HEK293 (cell line): ENCODE measurements around the gene METTL1.

ENCODE experiments used
- GLI4 ChIP-seq: fragments of 450-650 bp; formaldehyde crosslinking; IDR thresholded peaks from 2 replicates; pipeline ENCODE4 v1.5.1; 2016; ENCODE audit warnings: missing biosample characterization, missing genetic modification characterization
- GLIS2 ChIP-seq: fragments of 450-650 bp; formaldehyde crosslinking; IDR thresholded peaks from 2 replicates; pipeline ENCODE4 v1.5.1; 2016; ENCODE audit warnings: missing biosample characterization, missing genetic modification characterization
- OSR2 ChIP-seq: fragments of 450-650 bp; formaldehyde crosslinking; IDR thresholded peaks from 2 replicates; pipeline ENCODE4 v1.5.1; 2016; ENCODE audit warnings: missing biosample characterization, missing genetic modification characterization
- RBAK ChIP-seq: fragments of 450-650 bp; formaldehyde crosslinking; IDR thresholded peaks from 2 replicates; pipeline ENCODE4 v1.5.1; 2016; ENCODE audit warnings: missing biosample characterization, missing genetic modification characterization
- ZBTB17 ChIP-seq: fragments of 450-650 bp; formaldehyde crosslinking; IDR thresholded peaks from 2 replicates; pipeline ENCODE4 v1.5.1; 2016; ENCODE audit warnings: missing biosample characterization, missing genetic modification characterization
- ZBTB48 ChIP-seq: fragments of 450-650 bp; formaldehyde crosslinking; IDR thresholded peaks from 2 replicates; pipeline ENCODE4 v1.5.1; 2016; ENCODE audit warnings: missing biosample characterization, missing genetic modification characterization
- ZBTB8A ChIP-seq: fragments of 450-650 bp; formaldehyde crosslinking; IDR thresholded peaks from 2 replicates; pipeline ENCODE4 v1.5.1; 2016; ENCODE audit warnings: missing biosample characterization, missing genetic modification characterization
- ZFP69B ChIP-seq: fragments of 450-650 bp; formaldehyde crosslinking; IDR thresholded peaks from 2 replicates; pipeline ENCODE4 v1.5.1; 2016; ENCODE audit warnings: missing biosample characterization, missing genetic modification characterization
- ZNF175 ChIP-seq: fragments of 450-650 bp; formaldehyde crosslinking; IDR thresholded peaks from 2 replicates; pipeline ENCODE4 v1.5.1; 2016; ENCODE audit warnings: missing biosample characterization, missing genetic modification characterization
- ZNF324 ChIP-seq: fragments of 450-650 bp; formaldehyde crosslinking; IDR thresholded peaks from 2 replicates; pipeline ENCODE4 v1.5.1; 2016; ENCODE audit warnings: missing biosample characterization, missing genetic modification characterization
- ZNF354C ChIP-seq: fragments of 450-650 bp; formaldehyde crosslinking; IDR thresholded peaks from 2 replicates; pipeline ENCODE4 v1.5.1; 2016; ENCODE audit warnings: missing biosample characterization, missing genetic modification characterization, low read depth, borderline replicate concordance
- ZNF37A ChIP-seq: fragments of 450-650 bp; IDR thresholded peaks from 2 replicates; pipeline ENCODE4 v1.5.1; 2018; ENCODE audit warnings: missing biosample characterization, missing genetic modification characterization
- ZNF585B ChIP-seq: fragments of 450-650 bp; formaldehyde crosslinking; IDR thresholded peaks from 2 replicates; pipeline ENCODE4 v1.5.1; 2016; ENCODE audit warnings: missing biosample characterization, missing genetic modification characterization
- ZNF600 ChIP-seq: fragments of 450-650 bp; formaldehyde crosslinking; IDR thresholded peaks from 2 replicates; pipeline ENCODE4 v1.5.1; 2016; ENCODE audit warnings: missing biosample characterization, missing genetic modification characterization
- ZNF610 ChIP-seq: fragments of 450-650 bp; formaldehyde crosslinking; IDR thresholded peaks from 2 replicates; pipeline ENCODE4 v1.5.1; 2016; ENCODE audit warnings: missing biosample characterization, missing genetic modification characterization, borderline replicate concordance
- TF ChIP-seq, protein P1 (sequence below): fragments of 450-650 bp; formaldehyde crosslinking; IDR thresholded peaks from 2 replicates; pipeline ENCODE4 v1.5.1; 2016; ENCODE audit warnings: missing biosample characterization, missing genetic modification characterization, borderline replicate concordance
- TF ChIP-seq, protein P2 (sequence below): fragments of 450-650 bp; formaldehyde crosslinking; IDR thresholded peaks from 2 replicates; pipeline ENCODE4 v1.5.1; 2016; ENCODE audit warnings: missing biosample characterization, missing genetic modification characterization, borderline replicate concordance
- TF ChIP-seq, protein P3 (sequence below): fragments of 450-650 bp; formaldehyde crosslinking; IDR thresholded peaks from 2 replicates; pipeline ENCODE4 v1.5.1; 2016; ENCODE audit warnings: missing biosample characterization, missing genetic modification characterization
- TF ChIP-seq, protein P4 (sequence below): fragments of 450-650 bp; IDR thresholded peaks from 2 replicates; pipeline ENCODE4 v1.5.1; 2018; ENCODE audit warnings: missing biosample characterization, missing genetic modification characterization
- TF ChIP-seq, protein P5 (sequence below): fragments of 450-650 bp; formaldehyde crosslinking; IDR thresholded peaks from 2 replicates; pipeline ENCODE4 v1.5.1; 2017; ENCODE audit warnings: missing biosample characterization, missing genetic modification characterization
- TF ChIP-seq, protein P6 (sequence below): fragments of 450-650 bp; formaldehyde crosslinking; IDR thresholded peaks from 2 replicates; pipeline ENCODE4 v1.5.1; 2016; ENCODE audit warnings: missing biosample characterization, missing genetic modification characterization
- TF ChIP-seq, protein P7 (sequence below): fragments of 450-650 bp; formaldehyde crosslinking; IDR thresholded peaks from 2 replicates; pipeline ENCODE4 v1.5.1; 2016; ENCODE audit warnings: missing biosample characterization, missing genetic modification characterization
- TF ChIP-seq, protein P8 (sequence below): fragments of 450-650 bp; formaldehyde crosslinking; IDR thresholded peaks from 2 replicates; pipeline ENCODE4 v1.5.1; 2016; ENCODE audit warnings: missing biosample characterization, missing genetic modification characterization, low read depth

METTL1 gene

DNA sequence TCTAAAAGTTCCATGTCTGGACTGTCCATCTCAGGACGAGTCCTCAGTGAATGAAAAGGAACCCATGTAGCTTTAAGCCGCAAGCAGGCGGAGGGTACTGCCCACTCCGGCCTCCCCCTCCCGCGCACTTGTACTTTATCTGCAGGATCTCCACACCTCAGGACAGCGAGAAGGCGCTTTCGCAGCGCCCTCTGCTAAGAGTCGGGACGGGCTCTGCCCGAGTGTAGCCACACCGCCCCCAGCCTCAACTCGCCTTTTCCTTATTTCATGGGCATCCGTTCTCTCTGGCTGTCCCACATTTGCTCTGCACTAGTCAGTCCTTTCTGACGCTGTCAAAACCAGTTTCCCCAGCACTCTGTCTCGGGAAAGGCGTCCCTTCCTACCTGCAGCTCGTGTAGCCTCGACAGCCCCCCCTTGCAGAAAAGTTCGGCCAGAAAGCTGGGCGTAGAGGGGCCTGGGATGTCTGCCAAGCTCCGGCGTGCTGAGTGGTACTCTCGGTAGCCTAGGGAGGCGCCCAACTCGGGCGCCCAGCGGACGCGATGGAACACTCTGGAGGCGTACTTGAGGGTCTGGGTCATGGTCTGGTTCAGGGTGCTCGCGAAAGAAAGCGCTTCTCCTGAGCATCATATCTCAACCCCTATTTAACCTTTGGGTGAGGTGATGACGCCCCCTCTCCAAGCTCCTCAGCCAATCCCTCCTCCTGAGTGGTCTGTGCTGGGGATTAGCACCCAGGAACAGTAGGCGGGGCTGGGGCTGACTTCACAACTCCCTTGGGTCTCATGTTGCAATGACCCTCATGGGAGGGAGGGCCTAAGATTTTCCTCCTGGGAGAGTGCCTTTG, 5.2 kb downstream of the METTL1 start, which contains the start of gene CYP27B1 (continued):
- TF ChIP-seq, protein P1, sequence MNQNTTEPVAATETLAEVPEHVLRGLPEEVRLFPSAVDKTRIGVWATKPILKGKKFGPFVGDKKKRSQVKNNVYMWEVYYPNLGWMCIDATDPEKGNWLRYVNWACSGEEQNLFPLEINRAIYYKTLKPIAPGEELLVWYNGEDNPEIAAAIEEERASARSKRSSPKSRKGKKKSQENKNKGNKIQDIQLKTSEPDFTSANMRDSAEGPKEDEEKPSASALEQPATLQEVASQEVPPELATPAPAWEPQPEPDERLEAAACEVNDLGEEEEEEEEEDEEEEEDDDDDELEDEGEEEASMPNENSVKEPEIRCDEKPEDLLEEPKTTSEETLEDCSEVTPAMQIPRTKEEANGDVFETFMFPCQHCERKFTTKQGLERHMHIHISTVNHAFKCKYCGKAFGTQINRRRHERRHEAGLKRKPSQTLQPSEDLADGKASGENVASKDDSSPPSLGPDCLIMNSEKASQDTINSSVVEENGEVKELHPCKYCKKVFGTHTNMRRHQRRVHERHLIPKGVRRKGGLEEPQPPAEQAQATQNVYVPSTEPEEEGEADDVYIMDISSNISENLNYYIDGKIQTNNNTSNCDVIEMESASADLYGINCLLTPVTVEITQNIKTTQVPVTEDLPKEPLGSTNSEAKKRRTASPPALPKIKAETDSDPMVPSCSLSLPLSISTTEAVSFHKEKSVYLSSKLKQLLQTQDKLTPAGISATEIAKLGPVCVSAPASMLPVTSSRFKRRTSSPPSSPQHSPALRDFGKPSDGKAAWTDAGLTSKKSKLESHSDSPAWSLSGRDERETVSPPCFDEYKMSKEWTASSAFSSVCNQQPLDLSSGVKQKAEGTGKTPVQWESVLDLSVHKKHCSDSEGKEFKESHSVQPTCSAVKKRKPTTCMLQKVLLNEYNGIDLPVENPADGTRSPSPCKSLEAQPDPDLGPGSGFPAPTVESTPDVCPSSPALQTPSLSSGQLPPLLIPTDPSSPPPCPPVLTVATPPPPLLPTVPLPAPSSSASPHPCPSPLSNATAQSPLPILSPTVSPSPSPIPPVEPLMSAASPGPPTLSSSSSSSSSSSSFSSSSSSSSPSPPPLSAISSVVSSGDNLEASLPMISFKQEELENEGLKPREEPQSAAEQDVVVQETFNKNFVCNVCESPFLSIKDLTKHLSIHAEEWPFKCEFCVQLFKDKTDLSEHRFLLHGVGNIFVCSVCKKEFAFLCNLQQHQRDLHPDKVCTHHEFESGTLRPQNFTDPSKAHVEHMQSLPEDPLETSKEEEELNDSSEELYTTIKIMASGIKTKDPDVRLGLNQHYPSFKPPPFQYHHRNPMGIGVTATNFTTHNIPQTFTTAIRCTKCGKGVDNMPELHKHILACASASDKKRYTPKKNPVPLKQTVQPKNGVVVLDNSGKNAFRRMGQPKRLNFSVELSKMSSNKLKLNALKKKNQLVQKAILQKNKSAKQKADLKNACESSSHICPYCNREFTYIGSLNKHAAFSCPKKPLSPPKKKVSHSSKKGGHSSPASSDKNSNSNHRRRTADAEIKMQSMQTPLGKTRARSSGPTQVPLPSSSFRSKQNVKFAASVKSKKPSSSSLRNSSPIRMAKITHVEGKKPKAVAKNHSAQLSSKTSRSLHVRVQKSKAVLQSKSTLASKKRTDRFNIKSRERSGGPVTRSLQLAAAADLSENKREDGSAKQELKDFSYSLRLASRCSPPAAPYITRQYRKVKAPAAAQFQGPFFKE = no peak
- TF ChIP-seq, protein P2, sequence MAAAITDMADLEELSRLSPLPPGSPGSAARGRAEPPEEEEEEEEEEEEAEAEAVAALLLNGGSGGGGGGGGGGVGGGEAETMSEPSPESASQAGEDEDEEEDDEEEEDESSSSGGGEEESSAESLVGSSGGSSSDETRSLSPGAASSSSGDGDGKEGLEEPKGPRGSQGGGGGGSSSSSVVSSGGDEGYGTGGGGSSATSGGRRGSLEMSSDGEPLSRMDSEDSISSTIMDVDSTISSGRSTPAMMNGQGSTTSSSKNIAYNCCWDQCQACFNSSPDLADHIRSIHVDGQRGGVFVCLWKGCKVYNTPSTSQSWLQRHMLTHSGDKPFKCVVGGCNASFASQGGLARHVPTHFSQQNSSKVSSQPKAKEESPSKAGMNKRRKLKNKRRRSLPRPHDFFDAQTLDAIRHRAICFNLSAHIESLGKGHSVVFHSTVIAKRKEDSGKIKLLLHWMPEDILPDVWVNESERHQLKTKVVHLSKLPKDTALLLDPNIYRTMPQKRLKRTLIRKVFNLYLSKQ (tag by site-specific recombination) = no peak
- TF ChIP-seq ZFP69B (tag by site-specific recombination) (no peak), GLIS2 (tag by site-specific recombination) (peak; percentile 82; the same call in 1 of the 2 replicates), ZNF610 (tag by site-specific recombination) (no peak), ZNF600 (tag by site-specific recombination) (peak; percentile 80), ZNF585B (tag by site-specific recombination) (no peak), ZBTB48 (tag by site-specific recombination) (peak; percentile 37; the same call in 1 of the 2 replicates), OSR2 (tag by site-specific recombination) (peak; percentile 69), ZBTB17 (tag by site-specific recombination) (peak; percentile 72), ZNF37A (tag by site-specific recombination) (no peak), GLI4 (tag by site-specific recombination) (no peak), ZBTB8A (peak; percentile 97), ZNF175 (no peak), ZNF324 (tag by site-specific recombination) (0 out of 2 replicates have a peak, but pooled peaks have one; percentile 29), ZNF354C (tag by site-specific recombination) (no peak), RBAK (tag by site-specific recombination) (no peak)
- TF ChIP-seq, protein P3, sequence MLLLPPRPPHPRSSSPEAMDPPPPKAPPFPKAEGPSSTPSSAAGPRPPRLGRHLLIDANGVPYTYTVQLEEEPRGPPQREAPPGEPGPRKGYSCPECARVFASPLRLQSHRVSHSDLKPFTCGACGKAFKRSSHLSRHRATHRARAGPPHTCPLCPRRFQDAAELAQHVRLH (tag by site-specific recombination) = no peak
- TF ChIP-seq, protein P4, sequence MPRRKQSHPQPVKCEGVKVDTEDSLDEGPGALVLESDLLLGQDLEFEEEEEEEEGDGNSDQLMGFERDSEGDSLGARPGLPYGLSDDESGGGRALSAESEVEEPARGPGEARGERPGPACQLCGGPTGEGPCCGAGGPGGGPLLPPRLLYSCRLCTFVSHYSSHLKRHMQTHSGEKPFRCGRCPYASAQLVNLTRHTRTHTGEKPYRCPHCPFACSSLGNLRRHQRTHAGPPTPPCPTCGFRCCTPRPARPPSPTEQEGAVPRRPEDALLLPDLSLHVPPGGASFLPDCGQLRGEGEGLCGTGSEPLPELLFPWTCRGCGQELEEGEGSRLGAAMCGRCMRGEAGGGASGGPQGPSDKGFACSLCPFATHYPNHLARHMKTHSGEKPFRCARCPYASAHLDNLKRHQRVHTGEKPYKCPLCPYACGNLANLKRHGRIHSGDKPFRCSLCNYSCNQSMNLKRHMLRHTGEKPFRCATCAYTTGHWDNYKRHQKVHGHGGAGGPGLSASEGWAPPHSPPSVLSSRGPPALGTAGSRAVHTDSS (tag by site-specific recombination) = no peak
- TF ChIP-seq, protein P5, sequence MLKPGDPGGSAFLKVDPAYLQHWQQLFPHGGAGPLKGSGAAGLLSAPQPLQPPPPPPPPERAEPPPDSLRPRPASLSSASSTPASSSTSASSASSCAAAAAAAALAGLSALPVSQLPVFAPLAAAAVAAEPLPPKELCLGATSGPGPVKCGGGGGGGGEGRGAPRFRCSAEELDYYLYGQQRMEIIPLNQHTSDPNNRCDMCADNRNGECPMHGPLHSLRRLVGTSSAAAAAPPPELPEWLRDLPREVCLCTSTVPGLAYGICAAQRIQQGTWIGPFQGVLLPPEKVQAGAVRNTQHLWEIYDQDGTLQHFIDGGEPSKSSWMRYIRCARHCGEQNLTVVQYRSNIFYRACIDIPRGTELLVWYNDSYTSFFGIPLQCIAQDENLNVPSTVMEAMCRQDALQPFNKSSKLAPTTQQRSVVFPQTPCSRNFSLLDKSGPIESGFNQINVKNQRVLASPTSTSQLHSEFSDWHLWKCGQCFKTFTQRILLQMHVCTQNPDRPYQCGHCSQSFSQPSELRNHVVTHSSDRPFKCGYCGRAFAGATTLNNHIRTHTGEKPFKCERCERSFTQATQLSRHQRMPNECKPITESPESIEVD = no peak
- TF ChIP-seq, protein P6, sequence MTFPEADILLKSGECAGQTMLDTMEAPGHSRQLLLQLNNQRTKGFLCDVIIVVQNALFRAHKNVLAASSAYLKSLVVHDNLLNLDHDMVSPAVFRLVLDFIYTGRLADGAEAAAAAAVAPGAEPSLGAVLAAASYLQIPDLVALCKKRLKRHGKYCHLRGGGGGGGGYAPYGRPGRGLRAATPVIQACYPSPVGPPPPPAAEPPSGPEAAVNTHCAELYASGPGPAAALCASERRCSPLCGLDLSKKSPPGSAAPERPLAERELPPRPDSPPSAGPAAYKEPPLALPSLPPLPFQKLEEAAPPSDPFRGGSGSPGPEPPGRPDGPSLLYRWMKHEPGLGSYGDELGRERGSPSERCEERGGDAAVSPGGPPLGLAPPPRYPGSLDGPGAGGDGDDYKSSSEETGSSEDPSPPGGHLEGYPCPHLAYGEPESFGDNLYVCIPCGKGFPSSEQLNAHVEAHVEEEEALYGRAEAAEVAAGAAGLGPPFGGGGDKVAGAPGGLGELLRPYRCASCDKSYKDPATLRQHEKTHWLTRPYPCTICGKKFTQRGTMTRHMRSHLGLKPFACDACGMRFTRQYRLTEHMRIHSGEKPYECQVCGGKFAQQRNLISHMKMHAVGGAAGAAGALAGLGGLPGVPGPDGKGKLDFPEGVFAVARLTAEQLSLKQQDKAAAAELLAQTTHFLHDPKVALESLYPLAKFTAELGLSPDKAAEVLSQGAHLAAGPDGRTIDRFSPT (tag by site-specific recombination) = no peak
- TF ChIP-seq, protein P7, sequence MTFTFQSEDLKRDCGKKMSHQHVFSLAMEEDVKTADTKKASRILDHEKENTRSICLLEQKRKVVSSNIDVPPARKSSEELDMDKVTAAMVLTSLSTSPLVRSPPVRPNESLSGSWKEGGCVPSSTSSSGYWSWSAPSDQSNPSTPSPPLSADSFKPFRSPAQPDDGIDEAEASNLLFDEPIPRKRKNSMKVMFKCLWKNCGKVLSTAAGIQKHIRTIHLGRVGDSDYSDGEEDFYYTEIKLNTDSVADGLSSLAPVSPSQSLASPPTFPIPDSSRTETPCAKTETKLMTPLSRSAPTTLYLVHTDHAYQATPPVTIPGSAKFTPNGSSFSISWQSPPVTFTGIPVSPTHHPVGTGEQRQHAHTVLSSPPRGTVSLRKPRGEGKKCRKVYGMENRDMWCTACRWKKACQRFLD = no peak
- TF ChIP-seq, protein P8, sequence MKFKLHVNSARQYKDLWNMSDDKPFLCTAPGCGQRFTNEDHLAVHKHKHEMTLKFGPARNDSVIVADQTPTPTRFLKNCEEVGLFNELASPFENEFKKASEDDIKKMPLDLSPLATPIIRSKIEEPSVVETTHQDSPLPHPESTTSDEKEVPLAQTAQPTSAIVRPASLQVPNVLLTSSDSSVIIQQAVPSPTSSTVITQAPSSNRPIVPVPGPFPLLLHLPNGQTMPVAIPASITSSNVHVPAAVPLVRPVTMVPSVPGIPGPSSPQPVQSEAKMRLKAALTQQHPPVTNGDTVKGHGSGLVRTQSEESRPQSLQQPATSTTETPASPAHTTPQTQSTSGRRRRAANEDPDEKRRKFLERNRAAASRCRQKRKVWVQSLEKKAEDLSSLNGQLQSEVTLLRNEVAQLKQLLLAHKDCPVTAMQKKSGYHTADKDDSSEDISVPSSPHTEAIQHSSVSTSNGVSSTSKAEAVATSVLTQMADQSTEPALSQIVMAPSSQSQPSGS (tag by site-specific recombination) = 0 out of 2 replicates have a peak, but pooled peaks have one; percentile 4
